GF-D8 (cell line): Measurements from ENCODE around the gene NOXA1.
"Not testable (repeated sequence)": the region's sequence is repeated elsewhere in the genome, so short reads cannot be mapped to it uniquely, and the experiment has no call there.

ENCODE experiments used
- DNase-seq: peaks from one replicate; lab custom pipeline; 2025; lab: John Stamatoyannopoulos, UW

NOXA1 gene, protein sequence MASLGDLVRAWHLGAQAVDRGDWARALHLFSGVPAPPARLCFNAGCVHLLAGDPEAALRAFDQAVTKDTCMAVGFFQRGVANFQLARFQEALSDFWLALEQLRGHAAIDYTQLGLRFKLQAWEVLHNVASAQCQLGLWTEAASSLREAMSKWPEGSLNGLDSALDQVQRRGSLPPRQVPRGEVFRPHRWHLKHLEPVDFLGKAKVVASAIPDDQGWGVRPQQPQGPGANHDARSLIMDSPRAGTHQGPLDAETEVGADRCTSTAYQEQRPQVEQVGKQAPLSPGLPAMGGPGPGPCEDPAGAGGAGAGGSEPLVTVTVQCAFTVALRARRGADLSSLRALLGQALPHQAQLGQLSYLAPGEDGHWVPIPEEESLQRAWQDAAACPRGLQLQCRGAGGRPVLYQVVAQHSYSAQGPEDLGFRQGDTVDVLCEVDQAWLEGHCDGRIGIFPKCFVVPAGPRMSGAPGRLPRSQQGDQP

GRCh38 chr9:137422604-137423513 lies at the start of gene NOXA1, which contains the start of gene EXD3:
Gene NOXA1 (plus strand): TSS chr9:137423393. CDS start chr9:137423530, 137 bp downstream.
Gene EXD3 (minus strand): TSS chr9:137423162. CDS start chr9:137395357, 27,805 bp downstream.
- peak; percentile 55 for DNase-seq

GRCh38 chr9:137373611-137373980 lies 49.6 kb upstream of the NOXA1 start:
- DNase-seq, result no peak

GRCh38 chr9:137374131-137374845 lies 48.9 kb upstream of the NOXA1 start:
- DNase-seq, result no peak

DNA sequence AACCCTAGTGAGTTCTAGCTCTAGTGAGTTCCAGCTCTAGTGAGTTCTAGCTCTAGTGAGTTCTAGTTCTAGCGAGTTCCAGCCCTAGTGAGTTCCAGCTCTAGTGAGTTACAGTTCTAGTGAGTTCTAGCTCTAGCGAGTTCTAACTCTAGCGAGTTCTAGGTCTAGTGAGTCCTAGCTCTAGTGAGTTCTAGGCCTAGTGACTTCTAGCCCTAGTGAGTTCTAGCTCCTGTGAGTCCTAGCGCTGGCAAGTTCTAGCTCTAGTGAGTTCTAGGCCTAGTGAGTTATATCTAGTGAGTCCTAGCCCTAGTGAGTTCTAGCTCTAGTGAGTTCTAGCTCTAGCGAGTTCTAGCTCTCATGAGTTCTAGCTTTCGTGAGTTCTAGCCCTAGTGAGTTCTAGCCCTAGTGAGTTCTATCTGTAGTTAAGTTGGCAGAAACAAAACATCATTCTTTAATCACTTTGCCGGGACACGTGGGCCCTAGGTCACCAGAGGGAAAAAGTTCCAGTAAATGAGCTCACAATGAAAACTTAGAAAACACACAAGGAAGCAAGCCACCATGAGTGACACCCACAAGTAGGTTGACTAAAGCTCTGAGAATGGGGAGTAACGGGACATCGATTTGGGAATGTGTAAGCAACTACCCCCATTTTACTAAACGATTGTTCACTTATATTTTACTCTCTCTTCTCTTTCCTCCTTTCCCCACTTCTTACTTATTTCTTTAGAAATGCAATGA lies 47.7 kb upstream of the NOXA1 start:
- DNase-seq, result no peak

DNA sequence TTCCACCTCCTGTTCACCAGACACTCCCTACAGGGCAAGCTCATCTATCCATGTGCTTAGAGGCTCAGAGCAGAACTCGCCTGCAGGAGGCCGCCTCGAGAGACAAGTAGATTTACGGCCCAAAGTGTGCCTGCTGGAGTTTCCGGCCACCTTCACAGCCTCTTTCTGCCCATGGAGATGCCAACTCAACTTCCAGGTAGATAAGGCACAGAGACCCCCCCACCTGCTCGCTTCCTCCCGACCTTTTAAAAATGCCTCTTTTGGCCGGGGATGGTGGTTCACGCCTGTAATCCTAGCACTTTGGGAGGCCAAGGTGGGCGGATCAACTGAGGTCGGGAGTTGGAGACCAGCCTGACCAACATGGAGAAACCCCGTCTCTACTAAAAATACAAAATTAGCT lies 46.8 kb upstream of the NOXA1 start:
- no peak for DNase-seq

DNA sequence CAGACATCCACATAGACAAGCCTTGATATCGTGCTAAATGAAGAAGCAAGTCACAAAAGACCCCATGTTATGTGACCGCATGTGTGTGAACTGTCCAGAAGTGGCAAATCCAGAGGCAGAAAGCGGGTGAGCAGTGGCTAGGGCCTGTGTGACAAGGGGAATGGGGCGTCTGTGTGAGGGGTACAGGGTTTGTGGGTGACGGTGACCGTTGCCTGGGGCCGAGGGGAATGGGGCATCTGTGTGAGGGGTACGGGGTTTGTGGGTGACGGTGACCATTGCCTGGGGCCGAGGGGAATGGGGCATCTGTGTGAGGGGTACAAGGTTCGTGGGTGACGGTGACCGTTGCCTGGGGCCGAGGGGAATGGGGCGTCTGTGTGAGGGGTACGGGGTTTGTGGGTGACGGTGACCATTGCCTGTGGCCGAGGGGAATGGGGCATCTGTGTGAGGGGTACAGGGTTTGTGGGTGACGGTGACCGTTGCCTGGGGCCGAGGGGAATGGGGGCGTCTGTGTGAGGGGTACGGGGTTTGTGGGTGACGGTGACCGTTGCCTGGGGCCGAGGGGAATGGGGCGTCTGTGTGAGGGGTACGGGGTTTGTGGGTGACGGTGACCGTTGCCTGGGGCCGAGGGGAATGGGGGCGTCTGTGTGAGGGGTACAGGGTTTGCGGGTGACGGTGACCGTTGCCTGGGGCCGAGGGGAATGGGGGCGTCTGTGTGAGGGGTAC lies 44.3 kb upstream of the NOXA1 start:
- not testable (repeated sequence) for DNase-seq

- no peak for DNase-seq
Observed at GRCh38 chr9:137379761-137380161, 43.4 kb upstream of the NOXA1 start.

DNA sequence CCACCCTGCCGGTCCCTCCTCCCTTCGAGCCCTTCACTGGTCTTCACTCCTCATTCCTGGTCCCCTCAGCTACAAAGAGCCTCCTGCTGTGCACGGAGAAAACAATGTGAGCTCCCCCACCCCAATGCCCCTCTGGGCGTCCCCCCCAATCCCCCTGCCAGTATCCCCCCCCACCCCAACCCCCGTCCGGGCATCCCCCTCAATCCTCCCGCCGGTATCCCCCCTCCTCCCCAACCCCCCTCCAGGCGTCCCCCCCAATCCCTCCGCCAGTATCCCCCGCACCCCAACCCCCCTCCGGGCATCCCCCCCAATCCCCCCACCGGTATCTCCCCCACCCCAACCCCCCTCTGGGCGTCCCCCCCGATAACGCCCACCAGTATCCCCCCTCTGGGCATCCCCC lies 43.0 kb upstream of the NOXA1 start:
- DNase-seq, result no peak

GRCh38 chr9:137380606-137381005 lies 42.6 kb upstream of the NOXA1 start:
- DNase-seq, result no peak

DNA sequence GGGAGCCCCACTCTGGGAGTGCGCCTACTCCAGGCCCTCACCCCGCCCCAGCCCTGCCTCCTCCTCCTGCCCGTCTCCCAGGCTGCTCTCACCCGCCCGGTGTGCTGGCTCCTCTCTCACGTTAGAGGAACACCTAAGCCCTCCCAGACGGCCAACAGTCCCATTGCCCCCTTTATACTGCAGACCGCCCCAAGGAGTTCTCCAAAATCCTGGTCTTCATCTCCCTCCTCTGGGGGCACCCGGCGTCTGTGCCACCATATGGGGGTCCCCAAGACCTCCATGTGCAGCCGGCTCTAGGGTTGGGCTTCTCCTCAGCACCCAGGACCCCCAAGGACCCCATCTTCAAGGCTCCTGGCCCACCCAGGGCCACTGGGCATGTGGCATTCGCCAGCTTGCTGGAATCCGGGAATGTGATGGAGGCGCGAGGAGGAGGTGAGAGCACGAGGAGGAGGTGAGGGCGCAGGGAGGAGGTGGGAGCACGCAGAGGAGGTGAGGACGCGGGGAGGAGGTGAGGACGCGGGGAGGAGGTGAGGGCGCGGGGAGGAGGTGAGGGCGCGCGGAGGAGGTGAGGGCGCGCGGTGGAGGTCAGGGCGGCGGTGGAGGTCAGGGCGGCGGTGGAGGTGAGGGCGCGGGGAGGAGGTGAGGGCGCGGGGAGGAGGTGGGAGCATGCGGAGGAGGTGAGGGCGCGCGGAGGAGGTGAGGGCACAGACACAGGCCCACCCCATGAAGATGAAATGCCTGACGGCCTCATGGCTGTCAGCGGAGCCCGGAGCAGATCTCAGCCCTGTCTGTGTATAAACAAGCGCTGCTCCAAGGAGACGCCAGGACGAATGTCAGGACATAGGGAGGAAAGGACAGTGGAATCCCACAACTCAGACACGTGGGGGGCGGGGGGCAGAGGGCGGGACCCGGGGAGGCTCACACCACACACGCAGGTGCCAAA lies 41.4 kb upstream of the NOXA1 start:
- no peak for DNase-seq

- no peak for DNase-seq
Observed at GRCh38 chr9:137382444-137383080, 40.6 kb upstream of the NOXA1 start.

DNA sequence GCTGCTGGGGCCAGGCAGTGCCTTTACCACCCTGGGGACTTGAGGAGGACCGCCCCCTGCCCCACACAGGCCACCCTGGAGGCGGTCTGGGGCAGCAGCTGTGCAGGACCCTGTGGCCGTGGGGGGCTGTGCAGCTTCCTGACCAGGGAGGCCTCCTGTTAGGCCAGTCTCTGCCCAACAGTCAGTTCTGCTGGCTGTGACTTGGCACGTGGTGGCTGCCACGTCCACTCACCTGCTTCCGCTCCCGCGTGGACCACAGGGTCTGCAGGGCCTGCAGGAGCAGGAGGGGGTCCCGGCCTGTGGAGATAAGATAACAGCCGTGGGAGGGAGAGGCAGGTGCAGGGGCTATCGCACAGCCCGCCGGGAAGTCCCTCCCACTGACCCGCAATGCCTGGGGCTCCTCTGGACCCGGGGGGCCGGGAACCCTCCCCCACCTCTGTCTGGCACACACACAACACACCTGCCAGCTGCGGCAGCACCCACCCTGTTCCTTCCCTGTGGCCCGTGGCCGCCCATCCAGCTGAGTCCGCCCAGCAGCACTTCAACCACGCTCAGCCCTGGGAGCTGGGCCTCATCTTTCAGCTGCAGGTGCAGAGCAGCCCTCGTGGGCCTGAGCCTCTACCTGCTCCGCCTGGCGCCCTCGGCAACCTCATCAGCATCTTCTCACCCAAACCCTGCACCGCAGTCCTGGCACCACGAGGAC lies 40.0 kb upstream of the NOXA1 start:
- no peak for DNase-seq

GRCh38 chr9:137383784-137384756 lies 39.1 kb upstream of the NOXA1 start:
- DNase-seq, result no peak

GRCh38 chr9:137385061-137385655 lies 38.0 kb upstream of the NOXA1 start:
- no peak for DNase-seq

GRCh38 chr9:137386507-137387113 lies 36.6 kb upstream of the NOXA1 start:
- DNase-seq, result not testable (repeated sequence)
